ENCODE data around the gene SLC35B2. TPM values are rescaled to one million over a fixed set of nuclear protein-coding genes. Genes with fewer than 3 reads are reported as not detected.
A peak's percentile ranks its signal among the peaks of the same experiment; 100 is the strongest.

SLC35B2 gene
- total and polyA plus RNA-seq, 7 experiments from 2014 or later = 10.0 to 41.7 (median 20.4) TPM

DNA sequence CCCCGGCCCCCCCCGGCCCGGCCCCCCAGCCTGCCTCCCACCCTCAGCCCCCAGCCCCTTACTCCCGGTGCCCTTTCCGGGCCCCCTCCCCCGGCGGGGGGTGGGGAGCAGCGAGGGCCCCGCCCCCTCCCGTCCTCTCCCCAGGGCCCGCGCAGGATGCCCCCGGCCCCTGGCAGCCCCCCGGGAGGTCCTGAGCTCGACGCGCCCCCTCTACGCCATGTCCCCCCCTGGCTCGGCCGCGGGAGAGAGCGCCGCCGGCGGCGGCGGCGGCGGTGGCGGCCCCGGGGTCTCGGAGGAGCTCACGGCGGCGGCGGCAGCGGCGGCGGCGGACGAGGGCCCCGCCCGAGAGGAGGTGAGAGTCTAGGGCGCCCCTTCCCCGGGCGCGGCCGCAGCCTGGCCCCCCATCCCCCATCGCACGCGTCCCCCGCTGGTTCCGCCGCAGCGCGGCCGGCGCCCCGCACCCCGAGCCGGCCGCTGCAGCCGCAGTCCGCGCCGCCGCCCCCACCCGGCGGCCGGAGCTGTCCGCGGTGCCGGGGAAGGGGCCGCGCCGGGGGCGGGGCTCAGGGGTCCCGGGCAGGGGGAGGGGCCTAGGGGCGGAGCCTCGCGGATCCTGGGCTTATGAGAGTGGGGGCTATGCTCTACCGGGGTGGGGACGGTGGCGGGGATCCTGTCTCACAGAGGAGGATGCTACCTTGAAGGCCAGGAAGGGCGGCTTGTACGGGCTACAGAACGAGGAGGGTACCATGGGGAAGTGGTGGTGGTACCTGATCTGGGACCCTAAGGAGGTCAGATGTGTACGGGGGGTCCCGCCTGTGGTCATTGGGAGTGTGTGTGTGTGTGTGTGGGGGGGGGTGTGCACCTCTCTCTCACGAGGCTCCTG lies 13.4 kb upstream of the SLC35B2 start:
- ChIA-PET CTCF (interaction anchor here (5.2 kb wide), 1 partner anchor 34 kb away, joined by 50 read pairs; no protein-coding TSS in a partner anchor), POLR2A (interaction anchor here (1.1 kb wide), 1 partner anchor 36 kb away, joined by 4 read pairs; no protein-coding TSS in a partner anchor)
- Mint-ChIP-seq H3K4me3 (peak overlapping the region; percentile 62 to 83 (median 69)), H3K4me1 (peaks cover 6 to 32% (median 16%) of the 10 kb centered on the region in 7 donors), H3K27ac (no peak overlapping the region), H3K27me3 (peaks cover 44 to 60% (median 53%) of the 10 kb centered on the region in 5 donors), H3K9me3 (peaks cover 0 to 2% (median 0%) of the 10 kb centered on the region in 11 donors), H3K36me3 (peaks cover 0 to 4% (median 0%) of the 10 kb centered on the region in 5 donors)
- Histone ChIP-seq H3K4me1 (ENCODE audit: control insufficient read depth in 2 of 2, insufficient read depth in 2 of 2, low read length in 2 of 2) (peaks cover 2 to 4% of the 10 kb centered on the region in 2 donors), H3K9me3 (ENCODE audit: control insufficient read depth in 2 of 3, low read length in 3 of 3) (no peaks in the 10 kb centered on the region), H3K27ac (ENCODE audit: low read depth, low read length) (no peak overlapping the region), H3K27me3 (ENCODE audit: control insufficient read depth in 2 of 2, insufficient read depth in 2 of 2, low read length in 2 of 2) (peaks cover 0 to 20% of the 10 kb centered on the region in 2 donors), H3K36me3 (ENCODE audit: control insufficient read depth in 2 of 3, insufficient read depth in 3 of 3, low read length in 3 of 3) (no peaks in the 10 kb centered on the region), H3K4me3 (ENCODE audit: low read length) (no peak overlapping the region)
- DNase-seq (peak in 1 of 9 donors; percentile 18), ATAC-seq (peak; percentile 17)
- intact Hi-C loops (cut with micrococcal nuclease) = no loop called here

DNA sequence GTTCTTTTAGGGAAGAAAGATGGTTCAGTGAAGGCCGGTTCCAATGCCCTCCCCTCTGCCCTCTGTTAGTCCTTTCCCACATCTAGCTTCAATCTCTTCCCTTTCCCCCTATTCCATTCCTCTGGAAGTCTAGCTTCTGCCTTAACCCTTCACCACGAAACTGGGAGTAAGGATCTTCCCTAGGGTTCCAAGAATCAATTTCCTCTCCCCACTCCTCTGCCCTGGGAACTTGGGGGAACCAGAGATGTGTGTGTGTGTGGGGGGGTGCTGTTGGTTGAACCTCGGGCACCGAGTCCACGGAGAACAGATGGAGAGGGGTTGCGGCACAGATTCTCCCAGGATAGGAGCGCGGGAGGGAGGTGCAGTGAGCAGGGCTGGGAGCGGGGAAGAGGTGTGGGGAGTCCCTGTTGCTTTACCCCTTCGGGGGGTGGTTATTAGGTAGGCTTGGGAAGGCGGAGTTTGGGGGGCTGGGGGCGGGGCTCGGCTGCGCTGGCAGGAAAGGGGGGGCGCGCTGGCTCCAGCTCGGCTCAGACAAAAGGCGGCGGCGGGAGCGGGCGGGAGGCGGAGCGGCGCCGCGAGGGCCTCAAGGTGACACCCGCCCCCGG lies 12.7 kb upstream of the SLC35B2 start, which contains the start of gene TMEM151B:
Gene TMEM151B (plus strand): TSS at position 530 of the 605 bp plus-strand sequence. CDS start 293 bp downstream, outside the sequence.
- Histone ChIP-seq H3K36me3 (ENCODE audit: control insufficient read depth in 2 of 3, insufficient read depth in 3 of 3, low read length in 3 of 3) (peaks cover 0 to 2% (median 0%) of the 10 kb centered on the region in 3 experiments), H3K9me3 (ENCODE audit: control insufficient read depth in 2 of 3, low read length in 3 of 3) (no peaks in the 10 kb centered on the region), H3K4me3 (ENCODE audit: low read length) (no peak within 1 kb of the TSS), H3K27me3 (ENCODE audit: control insufficient read depth in 2 of 2, insufficient read depth in 2 of 2, low read length in 2 of 2) (peaks cover 0 to 20% of the 10 kb centered on the region in 2 donors), H3K27ac (ENCODE audit: low read depth, low read length) (no peak within 1 kb of the TSS), H3K4me1 (ENCODE audit: control insufficient read depth in 2 of 2, insufficient read depth in 2 of 2, low read length in 2 of 2) (peaks cover 4% of the 10 kb centered on the region in 2 donors)
- H3K4me1 Mint-ChIP-seq = peaks cover 6 to 34% (median 19%) of the 10 kb centered on the region in 7 donors
- peak within 1 kb of the TSS; percentile 62 to 83 (median 74) for H3K4me3 Mint-ChIP-seq
- DNase-seq (peak in 1 of 9 donors; percentile 10), ATAC-seq (no peak)
- H3K36me3 Mint-ChIP-seq = peaks cover 0 to 4% (median 0%) of the 10 kb centered on the region in 5 donors
- peak within 1 kb of the TSS in 1 of 9 donors; percentile 38 for H3K27ac Mint-ChIP-seq
- intact Hi-C loops (cut with micrococcal nuclease) = loop anchor here in 1 of 2 donors (2.0 kb wide), 2 partner anchors 43 to 187 kb away; partner anchors contain the start of gene AARS2
- peaks cover 0 to 2% (median 0%) of the 10 kb centered on the region in 11 donors for H3K9me3 Mint-ChIP-seq
- ChIA-PET POLR2A (no interaction called here), CTCF (interaction anchor here (2.1 to 5.2 kb wide), 3 partner anchors 13 to 69 kb away, joined by 9 to 50 read pairs (median 31); partner anchors contain the start of gene SLC35B2)
- peaks cover 44 to 59% (median 53%) of the 10 kb centered on the region in 5 donors for H3K27me3 Mint-ChIP-seq

DNA sequence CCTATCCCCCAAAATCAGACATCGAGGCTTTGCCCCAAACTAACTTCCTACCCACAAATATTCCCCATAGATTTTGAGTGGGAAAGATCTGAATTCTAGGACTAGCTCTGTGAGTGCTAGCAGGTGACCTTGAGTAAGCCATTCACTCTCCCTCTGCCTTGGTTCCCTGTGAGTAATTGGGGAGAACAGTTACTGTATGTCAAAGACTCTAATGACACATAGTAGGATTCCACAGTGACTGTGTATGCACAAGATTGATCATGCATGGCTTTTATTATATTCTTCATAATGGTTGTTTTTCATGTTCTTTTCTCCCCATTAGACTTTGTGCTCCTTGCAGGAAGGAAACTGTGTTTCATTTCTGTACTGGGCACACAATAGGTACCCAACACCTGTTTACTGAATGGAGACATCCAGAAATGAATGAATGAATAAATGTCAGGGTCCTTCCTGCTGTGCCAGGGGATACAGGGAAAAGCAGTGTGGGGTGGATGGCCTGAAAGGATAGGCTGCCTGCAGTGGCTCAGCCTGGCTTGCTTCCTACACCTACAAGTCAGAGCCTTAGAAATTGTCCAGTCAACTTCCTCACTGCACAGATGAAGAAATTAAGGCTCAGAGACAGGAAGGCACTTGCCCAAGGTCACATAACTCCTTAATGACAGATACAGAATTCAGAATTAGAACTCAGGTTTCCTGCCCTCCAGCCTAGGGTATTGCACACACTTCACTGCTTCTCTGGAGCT lies 12.0 kb upstream of the SLC35B2 start:
- peaks cover 0 to 20% of the 10 kb centered on the region in 2 donors for H3K27me3 ChIP-seq (ENCODE audit: control insufficient read depth in 2 of 2, insufficient read depth in 2 of 2, low read length in 2 of 2)
- H3K4me1 ChIP-seq (ENCODE audit: control insufficient read depth in 2 of 2, insufficient read depth in 2 of 2, low read length in 2 of 2) = peaks cover 8% of the 10 kb centered on the region in 2 donors
- peaks cover 0 to 4% (median 0%) of the 10 kb centered on the region in 3 experiments for H3K36me3 ChIP-seq (ENCODE audit: control insufficient read depth in 2 of 3, insufficient read depth in 3 of 3, low read length in 3 of 3)
- H3K27me3 Mint-ChIP-seq = peaks cover 40 to 53% (median 47%) of the 10 kb centered on the region in 5 donors
- H3K27ac Mint-ChIP-seq = no peak overlapping the region
- intact Hi-C loops (cut with micrococcal nuclease) = loop anchor here in 1 of 2 donors (2.0 kb wide), 2 partner anchors 43 to 187 kb away; partner anchors contain the start of gene AARS2
- no peaks in the 10 kb centered on the region for H3K9me3 Mint-ChIP-seq
- no peaks in the 10 kb centered on the region for H3K9me3 ChIP-seq (ENCODE audit: control insufficient read depth in 2 of 3, low read length in 3 of 3)
- DNase-seq = no peak
- ChIA-PET POLR2A (interaction anchor here (1.6 kb wide), 1 partner anchor 12 kb away, joined by 8 read pairs; the partner anchor contains the start of gene SLC35B2), CTCF (interaction anchor here (1.1 to 5.2 kb wide), 5 partner anchors 13 to 69 kb away, joined by 5 to 50 read pairs (median 9); partner anchors contain the start of genes AARS2 and SLC35B2)
- peaks cover 7 to 34% (median 20%) of the 10 kb centered on the region in 7 donors for H3K4me1 Mint-ChIP-seq
- H3K4me3 ChIP-seq (ENCODE audit: low read length) = no peak overlapping the region
- H3K27ac ChIP-seq (ENCODE audit: low read depth, low read length) = no peak overlapping the region
- ATAC-seq = no peak
- peak overlapping the region; percentile 4 to 76 (median 60) for H3K4me3 Mint-ChIP-seq
- peaks cover 0 to 3% (median 0%) of the 10 kb centered on the region in 5 donors for H3K36me3 Mint-ChIP-seq

DNA sequence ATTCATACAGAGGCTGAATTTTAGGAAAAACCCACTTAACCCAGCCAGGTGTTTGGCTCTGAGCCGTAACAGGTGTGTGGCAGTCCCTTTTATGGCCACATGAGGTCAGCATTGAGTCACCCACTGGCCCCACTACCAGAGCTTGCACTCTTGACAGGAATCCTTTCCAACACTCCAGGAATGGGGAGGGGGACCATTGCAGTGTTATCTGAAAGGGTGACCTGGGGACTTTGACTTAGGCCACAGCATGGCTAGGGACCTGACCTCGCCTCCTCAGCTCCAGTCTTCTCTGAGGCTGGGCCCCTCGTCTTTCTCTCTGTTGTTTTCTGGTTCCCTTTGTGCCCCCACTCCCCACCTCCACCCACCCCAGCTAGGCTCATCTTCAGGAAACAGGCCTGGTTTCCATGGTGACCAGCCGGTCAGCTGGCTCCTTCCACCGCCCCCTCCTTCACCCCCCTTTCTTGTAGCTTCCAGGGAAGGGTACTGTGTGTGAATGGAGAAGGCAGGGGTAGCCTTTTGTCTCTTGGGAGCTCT lies 10.8 kb upstream of the SLC35B2 start:
- H3K27ac ChIP-seq (ENCODE audit: low read depth, low read length) = no peak overlapping the region
- Mint-ChIP-seq H3K4me3 (peak overlapping the region in 2 of 10 donors; percentile 25 to 73), H3K36me3 (peaks cover 0 to 11% (median 0%) of the 10 kb centered on the region in 5 donors), H3K27ac (peak overlapping the region in 4 of 9 donors; percentile 55 to 81 (median 72)), H3K9me3 (no peaks in the 10 kb centered on the region), H3K4me1 (peaks cover 16 to 43% (median 31%) of the 10 kb centered on the region in 7 donors), H3K27me3 (peaks cover 29 to 43% (median 37%) of the 10 kb centered on the region in 5 donors)
- peaks cover 19% of the 10 kb centered on the region in 2 donors for H3K4me1 ChIP-seq (ENCODE audit: control insufficient read depth in 2 of 2, insufficient read depth in 2 of 2, low read length in 2 of 2)
- CTCF ChIA-PET = interaction anchor here (0.8 to 5.2 kb wide), 11 partner anchors 9 to 89 kb away, joined by 3 to 50 read pairs (median 5); partner anchors contain the start of genes AARS2 and SLC35B2
- peaks cover 0 to 4% (median 0%) of the 10 kb centered on the region in 3 experiments for H3K36me3 ChIP-seq (ENCODE audit: control insufficient read depth in 2 of 3, insufficient read depth in 3 of 3, low read length in 3 of 3)
- no peaks in the 10 kb centered on the region for H3K9me3 ChIP-seq (ENCODE audit: control insufficient read depth in 2 of 3, low read length in 3 of 3)
- H3K4me3 ChIP-seq (ENCODE audit: low read length) = no peak overlapping the region
- ATAC-seq (no peak), DNase-seq (peak in 8 of 9 donors; percentile 42 to 68 (median 63))
- intact Hi-C loops (cut with micrococcal nuclease) = loop anchor here (1.0 to 2.0 kb wide), 5 partner anchors 36 to 189 kb away; partner anchors contain the start of gene AARS2 (in 1 of the 2)
- H3K27me3 ChIP-seq (ENCODE audit: control insufficient read depth in 2 of 2, insufficient read depth in 2 of 2, low read length in 2 of 2) = peaks cover 0 to 20% of the 10 kb centered on the region in 2 donors
- POLR2A ChIA-PET = interaction anchor here (0.7 to 1.6 kb wide), 6 partner anchors 11 to 170 kb away, joined by 3 to 8 read pairs (median 4); partner anchors contain the start of genes HSP90AB1 and SLC35B2

DNA sequence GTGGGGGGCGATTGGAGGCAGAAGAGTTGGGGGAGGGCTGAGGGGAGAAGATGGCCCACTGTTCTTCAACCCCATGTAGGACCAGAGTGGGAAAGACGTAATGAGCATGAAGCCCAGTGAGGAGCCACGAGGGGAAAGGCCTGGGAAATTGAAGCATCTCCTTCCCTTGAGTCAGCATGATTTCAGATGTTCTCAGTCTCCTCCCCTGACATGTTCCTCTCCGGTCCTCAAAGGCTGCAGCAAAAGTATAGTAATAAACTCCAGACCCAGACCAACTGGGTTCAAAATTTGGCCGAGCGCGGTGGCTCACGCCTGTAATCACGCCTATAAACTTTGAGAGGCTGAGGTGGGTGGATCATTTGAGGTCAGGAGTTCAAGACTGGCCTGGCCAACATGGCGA lies 9.9 kb upstream of the SLC35B2 start:
- no peak overlapping the region for H3K4me3 ChIP-seq (ENCODE audit: low read length)
- peaks cover 0 to 4% (median 0%) of the 10 kb centered on the region in 3 experiments for H3K36me3 ChIP-seq (ENCODE audit: control insufficient read depth in 2 of 3, insufficient read depth in 3 of 3, low read length in 3 of 3)
- no peaks in the 10 kb centered on the region for H3K9me3 ChIP-seq (ENCODE audit: control insufficient read depth in 2 of 3, low read length in 3 of 3)
- Mint-ChIP-seq H3K4me1 (peaks cover 25 to 52% (median 40%) of the 10 kb centered on the region in 7 donors), H3K36me3 (peaks cover 0 to 15% (median 0%) of the 10 kb centered on the region in 5 donors), H3K9me3 (no peaks in the 10 kb centered on the region), H3K27ac (peak overlapping the region in 5 of 9 donors; percentile 25 to 59 (median 44)), H3K4me3 (peak overlapping the region in 1 of 10 donors; percentile 2), H3K27me3 (peaks cover 20 to 36% (median 28%) of the 10 kb centered on the region in 5 donors)
- DNase-seq (no peak), ATAC-seq (no peak)
- intact Hi-C loops (cut with micrococcal nuclease) = no loop called here
- H3K27ac ChIP-seq (ENCODE audit: low read depth, low read length) = no peak overlapping the region
- ChIA-PET POLR2A (interaction anchor here (1.2 to 3.7 kb wide), 4 partner anchors 11 to 169 kb away, joined by 3 to 33 read pairs (median 3); partner anchors contain the start of gene HSP90AB1), CTCF (interaction anchor here (0.8 to 5.2 kb wide), 8 partner anchors 11 to 88 kb away, joined by 3 to 50 read pairs (median 4); partner anchors contain the start of gene SLC35B2)
- H3K27me3 ChIP-seq (ENCODE audit: control insufficient read depth in 2 of 2, insufficient read depth in 2 of 2, low read length in 2 of 2) = peaks cover 0 to 16% of the 10 kb centered on the region in 2 donors
- peaks cover 27 to 29% of the 10 kb centered on the region in 2 donors for H3K4me1 ChIP-seq (ENCODE audit: control insufficient read depth in 2 of 2, insufficient read depth in 2 of 2, low read length in 2 of 2)

All from naive thymus-derived CD4-positive, alpha-beta T cell (primary cell).